Omental fat pad (tissue), 4 donors: ENCODE measurements around the gene ACAP3. TPM values are rescaled to one million over a fixed set of nuclear protein-coding genes. Genes with fewer than 3 reads are reported as not detected.

ENCODE experiments used
- ATAC-seq: fragments of 150-250 bp; one replicate; pipeline ENCODE4 v1.9.1; 2016; ENCODE audit warnings: mild to moderate bottlenecking, moderate library complexity; ENCODE audit not compliant: low FRiP score
- DNase-seq: peaks from one replicate; pipeline ENCODE4 v3.0.0-alpha.2; 2019; ENCODE audit warnings: low spot score
- CTCF ChIP-seq, 3 donors: fragments of 450-650 bp; IDR thresholded peaks; one replicate each; pipeline ENCODE4 v1.5.1; 2016 to 2017; ENCODE audit warnings: antibody characterized with exemption in 3 of 3, mild to moderate bottlenecking in 3 of 3, moderate library complexity in 2 of 3
- total RNA-seq, 4 donors: library from RNA; depleted of rRNA; stranded (reverse); fragments of >200 nt; gene quantifications; one replicate each; pipeline ENCODE4 v1.1.0, GENCODE V29; 2016

Gene ACAP3
- total RNA-seq, 4 donors from 2014 or later, result 19.2 to 41.8 (median 38.1) TPM

GRCh38 chr1:1260843-1261560, 46.7 kb downstream of the ACAP3 start:
- no peak for TF ChIP-seq CTCF (IDR thresholded peaks at IDR 0.05)
- no peak for DNase-seq
- ATAC-seq, result no peak

- TF ChIP-seq CTCF (IDR thresholded peaks at IDR 0.05), result no peak
- no peak for ATAC-seq
- DNase-seq, result no peak
Observed at GRCh38 chr1:1259951-1260600, 47.7 kb downstream of the ACAP3 start.

GRCh38 chr1:1259540-1259939, 48.2 kb downstream of the ACAP3 start:
- ATAC-seq (no peak), DNase-seq (no peak)
- no peak for TF ChIP-seq CTCF (IDR thresholded peaks at IDR 0.05)

- no peak for ATAC-seq
Observed at GRCh38 chr1:1259119-1259488, 48.6 kb downstream of the ACAP3 start.

GRCh38 chr1:1256956-1257871, 50.5 kb downstream of the ACAP3 start:
- DNase-seq, result no peak
- TF ChIP-seq CTCF (IDR thresholded peaks at IDR 0.05), result no peak
- no peak for ATAC-seq

More at GRCh38 chr1:1259119-1259488, 48.6 kb downstream of the ACAP3 start:
- no peak for DNase-seq
- TF ChIP-seq CTCF (IDR thresholded peaks at IDR 0.05), result no peak

GRCh38 chr1:1255611-1256010, 52.1 kb downstream of the ACAP3 start:
- TF ChIP-seq CTCF (IDR thresholded peaks at IDR 0.05), result no peak
- ATAC-seq, result no peak
- DNase-seq, result no peak
